Pulmonary artery endothelial cell (primary cell): ENCODE data around the gene ST8SIA5. TPM values are rescaled to one million over a fixed set of nuclear protein-coding genes. Genes with fewer than 3 reads are reported as not detected.
"Not testable (repeated sequence)": the region's sequence is repeated elsewhere in the genome, so short reads cannot be mapped to it uniquely, and the experiment has no call there.

ENCODE experiments used
- DNase-seq: peaks from one replicate; pipeline ENCODE4 v3.0.0-alpha.2; 2011; ENCODE audit warnings: low read depth, low spot score
- total RNA-seq: library from RNA; depleted of rRNA; stranded (reverse); fragments of >200 nt; gene quantifications from 2 replicates; pipeline ENCODE4 v1.2.3, GENCODE V29; 2014

Gene ST8SIA5, protein sequence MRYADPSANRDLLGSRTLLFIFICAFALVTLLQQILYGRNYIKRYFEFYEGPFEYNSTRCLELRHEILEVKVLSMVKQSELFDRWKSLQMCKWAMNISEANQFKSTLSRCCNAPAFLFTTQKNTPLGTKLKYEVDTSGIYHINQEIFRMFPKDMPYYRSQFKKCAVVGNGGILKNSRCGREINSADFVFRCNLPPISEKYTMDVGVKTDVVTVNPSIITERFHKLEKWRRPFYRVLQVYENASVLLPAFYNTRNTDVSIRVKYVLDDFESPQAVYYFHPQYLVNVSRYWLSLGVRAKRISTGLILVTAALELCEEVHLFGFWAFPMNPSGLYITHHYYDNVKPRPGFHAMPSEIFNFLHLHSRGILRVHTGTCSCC
- total RNA-seq: not detected in 2 replicates

DNA sequence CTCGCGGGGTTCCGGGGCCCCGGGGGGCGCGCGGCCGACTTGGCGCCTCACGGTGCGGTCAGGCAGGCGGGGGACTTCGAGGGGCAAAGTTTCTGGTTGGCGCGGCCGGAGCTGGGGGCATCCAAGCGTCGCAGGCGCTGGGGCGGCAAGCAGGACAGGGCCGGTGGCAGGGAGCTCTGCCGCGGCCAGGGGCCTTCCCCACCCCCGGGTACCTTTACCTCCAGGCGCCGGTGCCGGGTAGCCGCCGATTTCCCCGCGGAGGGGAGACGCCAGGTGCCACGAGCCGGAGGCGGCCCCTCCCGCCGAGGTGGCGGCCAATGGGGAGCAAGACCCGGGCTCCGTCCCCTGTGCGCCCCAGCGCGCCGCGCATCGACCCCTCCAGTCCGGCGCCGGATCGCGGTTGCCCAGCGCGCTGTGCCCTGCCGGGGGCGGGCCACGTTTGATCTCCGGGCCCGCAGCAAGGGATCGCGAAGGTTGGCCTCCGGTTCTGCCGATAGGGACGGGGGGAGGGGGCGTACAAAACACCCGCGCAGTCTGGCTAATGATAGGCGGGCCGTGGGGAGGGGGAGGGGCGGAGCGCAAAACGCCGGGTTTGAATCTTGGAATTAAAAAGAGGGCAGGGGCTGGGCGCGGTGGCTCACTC lies at the start of gene ST8SIA5:
Gene ST8SIA5 (minus strand): TSS at position 495 of the 643 bp plus-strand sequence. CDS start 545 bp downstream, outside the sequence.
- DNase-seq: no peak

GRCh38 chr18:46795945-46796344 lies 39.1 kb upstream of the ST8SIA5 start:
- not testable (repeated sequence) for DNase-seq

GRCh38 chr18:46794607-46795006 lies 37.8 kb upstream of the ST8SIA5 start:
- DNase-seq: no peak

- no peak for DNase-seq
Observed at GRCh38 chr18:46793565-46793964, 36.7 kb upstream of the ST8SIA5 start.

- no peak for DNase-seq
Observed at GRCh38 chr18:46789088-46789487, 32.2 kb upstream of the ST8SIA5 start.

DNA sequence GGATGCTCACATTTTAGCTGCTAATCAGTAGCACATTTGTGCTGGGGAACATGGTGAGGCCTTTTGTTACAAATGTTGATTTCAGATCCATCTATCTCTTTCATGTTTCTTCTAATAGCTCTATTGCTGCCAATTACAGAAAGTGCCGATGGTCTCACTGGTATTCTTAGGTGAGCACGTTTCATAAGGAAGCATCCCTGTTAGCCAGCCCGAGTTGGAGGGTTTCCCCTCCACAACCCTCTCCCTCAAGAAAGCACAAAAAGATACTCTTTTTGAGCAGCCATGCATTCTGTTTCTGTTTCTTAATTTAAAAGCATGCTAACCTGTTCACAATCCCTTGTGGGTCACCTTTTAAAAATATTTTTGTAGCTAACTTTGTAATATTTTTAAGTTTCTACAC lies 30.8 kb upstream of the ST8SIA5 start:
- no peak for DNase-seq

DNA sequence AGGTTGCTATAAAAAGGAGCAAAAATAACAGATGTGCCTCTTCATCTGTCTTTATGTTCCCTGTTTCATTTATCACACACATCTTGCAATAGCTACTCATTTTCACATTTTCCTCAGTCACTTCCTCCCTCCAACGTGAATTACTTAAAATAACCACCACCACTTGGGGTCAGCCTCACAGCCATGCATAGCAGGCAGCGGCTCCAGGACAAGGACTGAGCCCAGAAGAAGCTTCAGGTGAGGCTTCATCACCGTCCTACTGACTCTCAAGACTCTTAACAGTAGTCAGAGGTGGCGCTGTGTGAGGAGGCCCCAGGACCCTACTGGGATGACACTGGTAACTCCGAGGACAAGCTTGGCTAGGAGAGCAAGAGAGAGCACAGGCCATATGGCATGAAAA lies 15.5 kb upstream of the ST8SIA5 start:
- DNase-seq: no peak

- DNase-seq: no peak
Observed at GRCh38 chr18:46771141-46771540, 14.3 kb upstream of the ST8SIA5 start.

- DNase-seq: no peak
Observed at GRCh38 chr18:46770708-46771107, 13.9 kb upstream of the ST8SIA5 start.

GRCh38 chr18:46768166-46768921 lies 11.5 kb upstream of the ST8SIA5 start:
- DNase-seq: no peak

GRCh38 chr18:46767217-46767616 lies 10.4 kb upstream of the ST8SIA5 start:
- DNase-seq: no peak

DNA sequence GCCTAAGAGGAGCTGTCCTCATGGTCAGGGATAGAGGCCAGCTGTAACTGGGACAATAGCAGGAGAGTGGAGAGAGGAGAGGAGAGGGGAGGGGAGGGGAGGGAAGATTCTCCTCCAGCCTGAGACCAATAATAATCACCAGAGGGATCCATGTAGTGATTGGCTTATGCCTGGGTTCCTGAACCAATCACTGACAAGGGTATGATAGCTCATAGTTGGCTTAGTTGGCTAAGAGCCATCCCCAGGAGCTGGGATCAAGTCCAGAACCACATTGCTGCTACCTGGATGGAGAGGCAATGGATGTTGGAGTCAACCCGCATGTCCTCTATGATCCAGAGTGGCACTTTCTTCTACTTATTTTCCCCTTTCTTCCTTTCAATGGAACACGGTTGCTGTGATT lies 7.7 kb upstream of the ST8SIA5 start:
- no peak for DNase-seq

GRCh38 chr18:46761059-46761769 lies 4.4 kb upstream of the ST8SIA5 start:
- DNase-seq: no peak

- DNase-seq: no peak
Observed at GRCh38 chr18:46759890-46760289, 3.0 kb upstream of the ST8SIA5 start.

DNA sequence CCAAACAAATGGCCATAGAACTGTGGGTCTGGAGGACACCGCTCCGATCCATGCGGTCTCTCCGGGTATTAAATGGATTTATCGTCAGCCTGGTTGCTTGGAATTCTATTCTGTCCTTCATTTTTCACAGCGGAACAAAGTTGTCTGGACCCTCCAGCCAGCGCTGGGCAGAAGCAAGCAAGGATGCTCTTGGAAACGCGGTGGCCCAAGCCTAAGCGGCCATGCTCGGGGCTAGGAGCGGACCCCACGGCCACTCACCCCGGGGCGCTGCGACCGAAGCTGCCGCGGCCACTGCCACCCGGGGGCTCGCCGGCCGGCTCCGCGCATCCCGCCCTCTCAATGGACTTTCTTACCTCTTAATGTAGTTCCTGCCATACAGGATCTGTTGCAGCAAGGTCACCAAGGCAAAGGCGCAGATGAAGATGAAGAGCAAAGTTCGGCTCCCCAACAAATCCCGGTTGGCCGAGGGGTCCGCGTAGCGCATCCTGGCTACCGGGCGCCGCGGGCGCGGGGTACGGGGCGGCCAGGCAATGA lies 761 bp downstream of the ST8SIA5 start:
- DNase-seq: no peak

DNA sequence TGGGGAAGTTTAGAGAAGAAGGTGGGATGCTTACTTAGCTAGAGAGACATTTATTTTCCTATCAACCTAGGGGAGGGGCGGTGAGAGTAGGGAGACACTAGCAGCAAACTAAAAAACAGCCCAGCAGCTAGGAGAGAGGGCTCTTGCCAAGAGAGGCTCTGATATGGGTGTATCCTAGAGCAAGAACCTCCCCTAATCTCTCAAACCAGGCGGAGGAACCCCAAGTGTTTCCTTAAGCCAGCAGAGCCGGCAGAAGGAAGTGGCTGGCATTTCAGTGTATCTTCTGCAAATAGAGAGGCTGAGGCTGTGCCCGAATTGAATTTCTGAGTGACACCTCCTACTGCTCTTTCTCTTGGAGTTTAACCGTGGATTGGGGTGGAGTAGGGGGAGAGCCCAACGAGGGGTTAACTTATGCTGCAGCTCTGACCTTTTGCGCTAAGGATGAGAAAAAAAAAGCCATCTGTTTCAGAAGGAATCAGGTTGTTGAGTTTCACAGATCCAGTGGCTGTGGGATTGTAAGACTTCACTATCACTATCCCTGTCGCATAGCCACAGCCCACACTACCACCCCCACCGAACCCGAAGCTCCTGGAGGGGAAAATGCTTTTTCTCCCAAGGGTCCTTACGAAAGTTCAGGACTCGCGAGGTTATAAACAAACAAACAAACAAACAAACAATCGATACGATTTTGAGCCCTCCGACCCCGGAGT lies 1.4 kb downstream of the ST8SIA5 start:
- DNase-seq: no peak

GRCh38 chr18:46754661-46755292 lies 2.1 kb downstream of the ST8SIA5 start:
- no peak for DNase-seq

DNA sequence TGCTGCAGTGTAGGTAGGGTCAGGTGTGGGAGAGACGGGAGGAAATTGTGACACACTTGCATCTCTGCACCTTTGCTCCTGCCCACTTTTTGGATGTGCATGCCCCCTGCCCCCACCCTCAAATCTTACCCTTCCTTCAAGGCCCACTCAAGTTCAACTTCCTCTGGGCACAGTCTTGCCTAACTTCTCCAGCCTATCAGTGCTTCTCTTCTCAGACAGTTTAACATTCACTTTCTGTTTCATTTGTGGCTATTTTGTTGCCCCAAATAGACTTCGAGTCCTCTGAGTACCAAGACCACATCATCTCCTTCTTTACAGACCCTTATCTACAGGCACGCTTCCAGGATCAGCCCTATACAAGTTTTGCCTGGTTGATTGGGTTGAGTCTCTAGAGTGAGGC lies 2.7 kb downstream of the ST8SIA5 start:
- DNase-seq: no peak

GRCh38 chr18:46751882-46752281 lies 5.0 kb downstream of the ST8SIA5 start:
- DNase-seq: no peak

GRCh38 chr18:46750626-46751025 lies 6.2 kb downstream of the ST8SIA5 start:
- DNase-seq: no peak
